ENCODE measurements around the gene PCYT1A.

DNA sequence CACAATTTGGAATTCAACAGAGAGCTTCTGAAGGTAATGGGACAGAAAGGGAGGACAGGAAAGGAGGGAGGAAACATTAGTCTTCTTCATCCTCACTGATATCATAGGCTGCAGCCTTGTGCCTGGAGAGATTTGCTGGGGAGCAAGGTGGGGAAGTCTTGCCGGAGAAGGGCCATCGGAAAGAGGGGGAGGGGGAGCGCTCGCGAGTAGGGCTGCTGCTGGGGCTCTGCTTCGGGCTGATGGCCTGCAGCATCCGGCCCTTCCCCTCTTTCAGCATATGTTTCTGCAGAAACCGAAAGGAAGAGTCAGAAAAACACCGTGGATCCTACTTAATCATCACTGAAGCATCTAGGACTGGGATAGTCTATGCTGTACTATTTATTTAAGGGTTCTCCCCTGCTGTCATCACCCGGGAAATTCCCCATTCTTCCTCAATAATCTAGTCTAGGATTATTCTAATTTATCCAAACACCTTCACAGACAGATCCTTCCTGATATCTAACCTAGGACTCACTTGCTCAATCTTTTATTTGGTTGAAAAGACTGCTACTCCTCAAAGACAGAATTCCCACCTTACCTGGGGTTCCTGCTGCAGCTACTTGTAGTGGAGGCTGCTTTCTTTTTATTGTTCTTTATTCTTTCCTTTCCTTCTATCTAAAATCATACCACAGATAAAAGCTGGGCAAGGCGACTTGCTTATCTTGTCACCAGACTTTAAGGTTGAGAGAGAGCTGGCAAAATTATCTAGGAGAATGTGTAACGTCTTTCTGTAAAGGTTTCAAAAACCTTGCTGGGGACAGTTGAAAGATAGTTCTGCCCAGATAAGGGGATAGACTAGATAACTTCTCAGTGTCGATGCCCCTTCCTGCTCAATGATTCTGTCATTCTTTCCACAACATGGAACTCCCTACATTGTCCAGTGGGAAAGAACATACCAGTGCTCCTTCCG is 48.6 kb downstream of the PCYT1A start:
- TF ChIP-seq, protein P1, sequence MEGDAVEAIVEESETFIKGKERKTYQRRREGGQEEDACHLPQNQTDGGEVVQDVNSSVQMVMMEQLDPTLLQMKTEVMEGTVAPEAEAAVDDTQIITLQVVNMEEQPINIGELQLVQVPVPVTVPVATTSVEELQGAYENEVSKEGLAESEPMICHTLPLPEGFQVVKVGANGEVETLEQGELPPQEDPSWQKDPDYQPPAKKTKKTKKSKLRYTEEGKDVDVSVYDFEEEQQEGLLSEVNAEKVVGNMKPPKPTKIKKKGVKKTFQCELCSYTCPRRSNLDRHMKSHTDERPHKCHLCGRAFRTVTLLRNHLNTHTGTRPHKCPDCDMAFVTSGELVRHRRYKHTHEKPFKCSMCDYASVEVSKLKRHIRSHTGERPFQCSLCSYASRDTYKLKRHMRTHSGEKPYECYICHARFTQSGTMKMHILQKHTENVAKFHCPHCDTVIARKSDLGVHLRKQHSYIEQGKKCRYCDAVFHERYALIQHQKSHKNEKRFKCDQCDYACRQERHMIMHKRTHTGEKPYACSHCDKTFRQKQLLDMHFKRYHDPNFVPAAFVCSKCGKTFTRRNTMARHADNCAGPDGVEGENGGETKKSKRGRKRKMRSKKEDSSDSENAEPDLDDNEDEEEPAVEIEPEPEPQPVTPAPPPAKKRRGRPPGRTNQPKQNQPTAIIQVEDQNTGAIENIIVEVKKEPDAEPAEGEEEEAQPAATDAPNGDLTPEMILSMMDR (conservative IDR thresholded peaks at IDR 0.05), result no peak
- no peak for TF ChIP-seq EZH2 (IDR thresholded peaks at IDR 0.05; ENCODE audit: low read depth)
